ENCODE results near the gene RASSF8.

- TF ChIP-seq CTCF (conservative IDR thresholded peaks at IDR 0.05; ENCODE audit: low read length) = no peak
- no peak for TF ChIP-seq EZH2phosphoT487 (IDR thresholded peaks at IDR 0.05; ENCODE audit: borderline replicate concordance, low read depth, low read length)
Observed at GRCh38 chr12:25979059-25979458, 20.6 kb downstream of the RASSF8 start.

Measured in OCI-LY7 (cell line).